H1 (cell line): ENCODE measurements around the gene ZNF860. TPM values are rescaled to one million over a fixed set of nuclear protein-coding genes. Genes with fewer than 3 reads are reported as not detected.

Source experiments
- CTCF ChIA-PET: fragments of 300-600 bp; sonication (Branson Sonifier 250); formaldehyde crosslinking; loops from one replicate; lab custom pipeline; 2021; ENCODE audit not compliant: partially characterized antibody; lab: Charles Lee
- POLR2A ChIA-PET: fragments of 300-600 bp; sonication (Branson Sonifier 250); formaldehyde crosslinking; loops from one replicate; lab custom pipeline; 2021; ENCODE audit warnings: inconsistent platforms; ENCODE audit not compliant: partially characterized antibody; lab: Charles Lee
- DNase-seq, 2 experiments: peaks; one replicate each; pipeline versions ENCODE4 v3.0.0 to v3.0.0-alpha.2; 2010 to 2022; ENCODE audit warnings: low spot score in 2 of 2, low read depth in 1 of 2, mixed read lengths in 1 of 2
- FAIRE-seq: peaks from 2 replicates; lab custom pipeline; 2011; peaks lifted over from hg19 to GRCh38; lab: Jason Lieb, UNC
- H2AFZ ChIP-seq: 2 replicates; pipeline ENCODE4 v1.8.1; 2012; ENCODE audit warnings: low read length, inconsistent platforms
- H2AK5ac ChIP-seq: 2 replicates; pipeline ENCODE4 v1.6.1; 2013; ENCODE audit warnings: low read depth, low read length
- H2BK120ac ChIP-seq: replicated peaks from 2 replicates; pipeline ENCODE3; 2013; ENCODE audit warnings: low read depth, low read length, inconsistent platforms
- H2BK12ac ChIP-seq: 2 replicates; pipeline ENCODE4 v1.6.1; 2013; ENCODE audit warnings: low read depth, low read length
- H2BK15ac ChIP-seq: 2 replicates; pipeline ENCODE4 v1.6.1; 2013; ENCODE audit warnings: low read length
- H2BK20ac ChIP-seq: 2 replicates; pipeline ENCODE4 v1.6.1; 2013; ENCODE audit warnings: low read length
- H2BK5ac ChIP-seq: 2 replicates; pipeline ENCODE4 v1.6.1; 2013; ENCODE audit warnings: low read depth, low read length
- H3K14ac ChIP-seq: 2 replicates; pipeline ENCODE4 v1.6.1; 2013; ENCODE audit warnings: inconsistent platforms; ENCODE audit not compliant: insufficient read length
- H3K18ac ChIP-seq: 2 replicates; pipeline ENCODE4 v1.6.1; 2013; ENCODE audit warnings: low read length; ENCODE audit errors: extremely low read depth
- H3K23ac ChIP-seq: 2 replicates; pipeline ENCODE4 v1.6.1; 2013; ENCODE audit warnings: inconsistent platforms; ENCODE audit not compliant: insufficient read length
- H3K23me2 ChIP-seq: 2 replicates; pipeline ENCODE4 v1.6.1; 2013; ENCODE audit warnings: low read depth, low read length
- H3K27ac ChIP-seq: 2 replicates; pipeline ENCODE4 v1.6.1; 2011; ENCODE audit warnings: low read depth, low read length, inconsistent platforms
- H3K27me3 ChIP-seq, 4 experiments: replicated peaks in 1 of 4; 1 replicate in 1 of 4; 2 replicates in 3 of 4; pipeline versions ENCODE4 v1.6.1 to v1.8.1; 2011 to 2013; ENCODE audit warnings: low read length in 3 of 4, mild to moderate bottlenecking in 3 of 4, inconsistent platforms in 2 of 4, mixed read lengths in 2 of 4, moderate library complexity in 1 of 4; ENCODE audit not compliant: control insufficient read depth in 3 of 4, insufficient read depth in 3 of 4; ENCODE audit errors: extremely low read depth in 1 of 4
- H3K36me3 ChIP-seq, 4 experiments: 2 replicates each; pipeline versions ENCODE4 v1.6.1 to v1.8.1; 2011 to 2013; ENCODE audit warnings: mild to moderate bottlenecking in 4 of 4, low read length in 3 of 4, moderate library complexity in 2 of 4, control low read depth in 1 of 4, inconsistent platforms in 1 of 4; ENCODE audit not compliant: insufficient read depth in 4 of 4, control insufficient read depth in 2 of 4
- H3K4ac ChIP-seq: replicated peaks from 2 replicates; pipeline ENCODE3; 2013; ENCODE audit warnings: low read length, low read depth, mixed read lengths, inconsistent platforms; ENCODE audit not compliant: insufficient read length
- H3K4me1 ChIP-seq, 4 experiments: replicated peaks in 1 of 4; 1 replicate in 1 of 4; 2 replicates in 3 of 4; pipeline versions ENCODE4 v1.6.1 to v1.8.1; 2011 to 2013; ENCODE audit warnings: low read length in 3 of 4, inconsistent platforms in 2 of 4, mixed read lengths in 1 of 4; ENCODE audit not compliant: insufficient read depth in 4 of 4, control insufficient read depth in 3 of 4
- H3K4me2 ChIP-seq, 2 experiments: 2 replicates each; pipeline versions ENCODE4 v1.6.1 to v1.8.1; 2011 to 2013; ENCODE audit warnings: low read depth in 2 of 2, low read length in 2 of 2, control low read depth in 1 of 2, inconsistent platforms in 1 of 2, mild to moderate bottlenecking in 1 of 2; ENCODE audit not compliant: insufficient read depth in 1 of 2
- H3K4me3 ChIP-seq, 4 experiments: fragments of 200-600, 300-600 bp in 1 of 4; sonication (generic), shearing (Covaris generic), sonication (Bioruptor Twin) in 1 of 4; 2 replicates each; pipeline versions ENCODE4 v1.5.1 to v1.8.1; 2011 to 2016; ENCODE audit warnings: low read length in 4 of 4, low read depth in 3 of 4, control low read depth in 2 of 4, inconsistent platforms in 2 of 4, mild to moderate bottlenecking in 2 of 4, mixed read lengths in 1 of 4, moderate library complexity in 1 of 4; ENCODE audit not compliant: insufficient read depth in 2 of 4; ENCODE audit errors: extremely low read depth in 1 of 4
- H3K56ac ChIP-seq: replicated peaks from 2 replicates; pipeline ENCODE3; 2013; ENCODE audit warnings: low read depth, mild to moderate bottlenecking, mixed read lengths, low read length, inconsistent platforms; ENCODE audit not compliant: insufficient read length
- H3K79me1 ChIP-seq: 2 replicates; pipeline ENCODE4 v1.6.1; 2013; ENCODE audit warnings: low read depth, low read length, control low read depth
- H3K79me2 ChIP-seq, 2 experiments: 2 replicates each; pipeline versions ENCODE4 v1.6.1 to v1.8.1; 2012 to 2013; ENCODE audit warnings: low read length in 2 of 2, mild to moderate bottlenecking in 2 of 2, inconsistent platforms in 1 of 2; ENCODE audit not compliant: insufficient read depth in 2 of 2, control insufficient read depth in 1 of 2
- H3K9ac ChIP-seq, 4 experiments: replicated peaks in 1 of 4; 1 replicate in 1 of 4; 2 replicates in 3 of 4; pipeline versions ENCODE4 v1.6.1 to v1.8.1; 2011 to 2013; ENCODE audit warnings: low read depth in 3 of 4, low read length in 3 of 4, control low read depth in 2 of 4, mild to moderate bottlenecking in 2 of 4, moderate library complexity in 2 of 4, inconsistent platforms in 1 of 4; ENCODE audit errors: extremely low read depth in 1 of 4
- H3K9me3 ChIP-seq, 2 experiments: 2 replicates each; pipeline versions ENCODE4 v1.6.1 to v1.8.1; 2012 to 2013; ENCODE audit warnings: mild to moderate bottlenecking in 2 of 2, moderate library complexity in 2 of 2, control low read depth in 1 of 2, inconsistent platforms in 1 of 2, low read depth in 1 of 2, low read length in 1 of 2, mixed read lengths in 1 of 2; ENCODE audit not compliant: insufficient read depth in 2 of 2
- H4K20me1 ChIP-seq, 2 experiments: replicated peaks in 1 of 2; 2 replicates each; pipeline versions ENCODE3 to v1.8.1; 2011 to 2013; ENCODE audit warnings: inconsistent platforms in 2 of 2, low read length in 2 of 2, mild to moderate bottlenecking in 1 of 2; ENCODE audit not compliant: insufficient read depth in 2 of 2, control insufficient read depth in 1 of 2
- H4K5ac ChIP-seq: 2 replicates; pipeline ENCODE4 v1.6.1; 2013; ENCODE audit warnings: low read length, low read depth, mixed read lengths, inconsistent platforms; ENCODE audit not compliant: insufficient read length
- H4K8ac ChIP-seq: 2 replicates; pipeline ENCODE4 v1.8.0; 2013; ENCODE audit warnings: mild to moderate bottlenecking, moderate library complexity, low read length, inconsistent platforms; ENCODE audit not compliant: insufficient read depth; ENCODE audit errors: extremely low read depth
- H4K91ac ChIP-seq: replicated peaks from 2 replicates; pipeline ENCODE3; 2013; ENCODE audit warnings: low read length, mixed read lengths, inconsistent platforms; ENCODE audit not compliant: insufficient read length
- ASH2L ChIP-seq: fragments of 200-600, 300-600 bp; sonication (generic); IDR thresholded peaks from one replicate; pipeline ENCODE4 v1.7.1; 2017; ENCODE audit warnings: low read length
- CEBPB ChIP-seq: IDR thresholded peaks from 2 replicates; pipeline ENCODE4 v1.6.1; 2012; ENCODE audit warnings: low read depth, low read length
- EGR1 ChIP-seq: IDR thresholded peaks from 2 replicates; pipeline ENCODE4 v1.6.1; 2011; ENCODE audit warnings: low read depth, low read length, borderline replicate concordance
- FOSL1 ChIP-seq: IDR thresholded peaks from 2 replicates; pipeline ENCODE4 v1.6.1; 2011; ENCODE audit warnings: mild to moderate bottlenecking, low read depth, low read length, moderate library complexity; ENCODE audit not compliant: insufficient read depth
- KDM1A ChIP-seq: fragments of 200-600, 300-600 bp; sonication (generic); IDR thresholded peaks from 2 replicates; pipeline ENCODE4 v1.7.1; 2016; ENCODE audit warnings: mild to moderate bottlenecking, low read length, borderline replicate concordance
- PHF8 ChIP-seq: fragments of 200-600 bp; sonication (generic); conservative IDR thresholded peaks from 2 replicates; pipeline ENCODE4 v1.7.1; 2012; ENCODE audit warnings: low read depth, mild to moderate bottlenecking, inconsistent platforms, low read length, moderate library complexity
- POLR2AphosphoS5 ChIP-seq: IDR thresholded peaks from 2 replicates; pipeline ENCODE4 v1.6.1; 2011; ENCODE audit warnings: low read depth, low read length
- whole genome bisulfite sequencing, 2 experiments: shearing (Covaris generic) in 1 of 2; methylation state at CpG; one replicate each; pipeline versions ENCODE4 v1.1.6 to v1.1.7; 2013 to 2015; ENCODE audit warnings: low lambda C conversion rate in 2 of 2, mixed read lengths in 2 of 2, inconsistent platforms in 1 of 2, low coverage in 1 of 2, missing lambda C conversion rate in 1 of 2; ENCODE audit not compliant: insufficient replicate concordance in 2 of 2, insufficient coverage in 1 of 2, insufficient read length in 1 of 2; ENCODE audit errors: extremely low coverage in 1 of 2, missing lambda C conversion rate in 1 of 2; 5-methylcytosine and 5-hydroxymethylcytosine counted together
- polyA plus RNA-seq, 7 experiments: library from polyadenylated mRNA; depleted of rRNA in 3 of 7; stranded (reverse) in 5 of 7; unstranded in 2 of 7; fragments of >200 nt in 5 of 7; fragments of 200-250 nt in 2 of 7; gene quantifications; 1 replicate in 5 of 7; 2 replicates in 1 of 7; 4 replicates in 1 of 7; pipeline versions ENCODE4 v1.2.1 to v1.2.3, GENCODE V29; 2011 to 2013; ENCODE audit warnings: missing spikeins in 2 of 7, mixed read lengths in 2 of 7
- total RNA-seq: library from RNA; stranded (reverse); fragmentation: NEBNext Ultra II Directional; extraction: Animal tissue kit (Norgen Biotek cat#: 25700); gene quantifications from 2 replicates; pipeline ENCODE4 v1.2.1, GENCODE V29; 2021
- TF ChIP-seq, protein P1 (sequence below): IDR thresholded peaks from 2 replicates; pipeline ENCODE4 v1.6.1; 2012; ENCODE audit warnings: inconsistent platforms
- TF ChIP-seq, protein P2 (sequence below), 3 experiments: IDR thresholded peaks; 1 replicate in 2 of 3; 2 replicates in 1 of 3; pipeline versions ENCODE4 v1.5.1 to v1.6.1; 2011; ENCODE audit warnings: low read length in 3 of 3, mild to moderate bottlenecking in 3 of 3, inconsistent platforms in 2 of 3, low read depth in 1 of 3, moderate library complexity in 1 of 3; ENCODE audit not compliant: insufficient read depth in 1 of 3; ENCODE audit errors: control extremely low read depth in 1 of 3
- TF ChIP-seq, protein P3 (sequence below): IDR thresholded peaks from 2 replicates; pipeline ENCODE4 v1.6.1; 2012; ENCODE audit warnings: low read length, inconsistent platforms

Gene ZNF860
- total and polyA plus RNA-seq, 2 of the 8 experiments (the other 6 are each of a cell fraction or from before 2014, with no cell fraction given), result 3.2 to 8.6 TPM

DNA sequence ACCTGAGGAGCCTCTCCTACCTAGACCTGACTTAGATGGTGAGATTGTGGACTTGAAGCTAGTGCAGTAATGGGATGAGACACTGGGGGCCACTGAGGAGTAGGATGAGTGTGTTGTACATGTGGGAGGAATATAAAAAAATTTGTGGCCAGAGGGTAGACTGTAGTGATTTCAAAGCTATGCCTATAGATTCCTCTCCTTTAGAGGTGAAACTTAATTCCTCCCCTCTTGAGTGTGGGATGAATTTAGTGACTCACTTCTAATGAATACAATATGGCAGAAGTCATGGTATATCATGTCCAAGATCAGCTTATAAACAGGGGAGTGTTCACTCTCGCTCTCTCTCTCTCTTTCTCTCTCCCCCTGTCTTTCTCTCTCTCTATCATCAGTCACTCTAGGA lies 6.7 kb downstream of the ZNF860 start:
- H3K23ac ChIP-seq, result no peak overlapping the region
- no peak overlapping the region for H2BK5ac ChIP-seq
- H3K9ac ChIP-seq, result no peak overlapping the region
- H2BK120ac ChIP-seq, result no peak overlapping the region
- H2AFZ ChIP-seq, result no peak overlapping the region
- H4K8ac ChIP-seq, result no peak overlapping the region
- no peak for FAIRE-seq
- no peaks in the 10 kb centered on the region for H3K79me1 ChIP-seq
- H3K79me2 ChIP-seq, result no peaks in the 10 kb centered on the region
- no peaks in the 10 kb centered on the region for H3K27me3 ChIP-seq
- no peak overlapping the region for H3K14ac ChIP-seq
- H3K36me3 ChIP-seq, result peaks cover 0 to 33% (median 6%) of the 10 kb centered on the region in 4 experiments; a peak in 6 of 8 replicates
- CTCF ChIA-PET, result interaction anchor here (0.6 to 1.1 kb wide), 3 partner anchors 93 to 166 kb away, joined by 3 to 5 read pairs (median 3); no protein-coding TSS in a partner anchor
- WGBS, 2 experiments, result 86% methylated on average over 1 of the region's 1 CpG; no CpG with 5 or more reads in 1 of the 2 experiments
- H3K23me2 ChIP-seq, result no peaks in the 10 kb centered on the region
- H4K5ac ChIP-seq, result no peak overlapping the region
- no peak overlapping the region for H3K27ac ChIP-seq
- no peak overlapping the region for H2BK12ac ChIP-seq
- H3K4me2 ChIP-seq, result no peak overlapping the region
- no peak overlapping the region for H2AK5ac ChIP-seq
- H2BK15ac ChIP-seq, result no peak overlapping the region
- DNase-seq, result no peak
- H3K18ac ChIP-seq, result no peak overlapping the region
- H2BK20ac ChIP-seq, result no peak overlapping the region
- no peak overlapping the region for H3K56ac ChIP-seq
- no peak overlapping the region for H3K4ac ChIP-seq
- no peaks in the 10 kb centered on the region for H4K20me1 ChIP-seq
- H3K9me3 ChIP-seq, result peaks cover 13 to 30% of the 10 kb centered on the region in 2 experiments; a peak in 3 of 4 replicates
- H3K4me1 ChIP-seq, result no peaks in the 10 kb centered on the region
- H4K91ac ChIP-seq, result no peak overlapping the region
- H3K4me3 ChIP-seq, result no peak overlapping the region
- POLR2A ChIA-PET, result no interaction called here
- TF ChIP-seq, protein P1, sequence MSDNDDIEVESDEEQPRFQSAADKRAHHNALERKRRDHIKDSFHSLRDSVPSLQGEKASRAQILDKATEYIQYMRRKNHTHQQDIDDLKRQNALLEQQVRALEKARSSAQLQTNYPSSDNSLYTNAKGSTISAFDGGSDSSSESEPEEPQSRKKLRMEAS, result no peak
- TF ChIP-seq CEBPB, result no peak
- TF ChIP-seq KDM1A, result no peak
- TF ChIP-seq, protein P2, sequence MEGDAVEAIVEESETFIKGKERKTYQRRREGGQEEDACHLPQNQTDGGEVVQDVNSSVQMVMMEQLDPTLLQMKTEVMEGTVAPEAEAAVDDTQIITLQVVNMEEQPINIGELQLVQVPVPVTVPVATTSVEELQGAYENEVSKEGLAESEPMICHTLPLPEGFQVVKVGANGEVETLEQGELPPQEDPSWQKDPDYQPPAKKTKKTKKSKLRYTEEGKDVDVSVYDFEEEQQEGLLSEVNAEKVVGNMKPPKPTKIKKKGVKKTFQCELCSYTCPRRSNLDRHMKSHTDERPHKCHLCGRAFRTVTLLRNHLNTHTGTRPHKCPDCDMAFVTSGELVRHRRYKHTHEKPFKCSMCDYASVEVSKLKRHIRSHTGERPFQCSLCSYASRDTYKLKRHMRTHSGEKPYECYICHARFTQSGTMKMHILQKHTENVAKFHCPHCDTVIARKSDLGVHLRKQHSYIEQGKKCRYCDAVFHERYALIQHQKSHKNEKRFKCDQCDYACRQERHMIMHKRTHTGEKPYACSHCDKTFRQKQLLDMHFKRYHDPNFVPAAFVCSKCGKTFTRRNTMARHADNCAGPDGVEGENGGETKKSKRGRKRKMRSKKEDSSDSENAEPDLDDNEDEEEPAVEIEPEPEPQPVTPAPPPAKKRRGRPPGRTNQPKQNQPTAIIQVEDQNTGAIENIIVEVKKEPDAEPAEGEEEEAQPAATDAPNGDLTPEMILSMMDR (IDR thresholded peaks at IDR 0.05; ENCODE audit: control extremely low read depth in 1 of 3, insufficient read depth in 1 of 3, low read depth in 1 of 3, low read length in 3 of 3), result no peak
- TF ChIP-seq, protein P3, sequence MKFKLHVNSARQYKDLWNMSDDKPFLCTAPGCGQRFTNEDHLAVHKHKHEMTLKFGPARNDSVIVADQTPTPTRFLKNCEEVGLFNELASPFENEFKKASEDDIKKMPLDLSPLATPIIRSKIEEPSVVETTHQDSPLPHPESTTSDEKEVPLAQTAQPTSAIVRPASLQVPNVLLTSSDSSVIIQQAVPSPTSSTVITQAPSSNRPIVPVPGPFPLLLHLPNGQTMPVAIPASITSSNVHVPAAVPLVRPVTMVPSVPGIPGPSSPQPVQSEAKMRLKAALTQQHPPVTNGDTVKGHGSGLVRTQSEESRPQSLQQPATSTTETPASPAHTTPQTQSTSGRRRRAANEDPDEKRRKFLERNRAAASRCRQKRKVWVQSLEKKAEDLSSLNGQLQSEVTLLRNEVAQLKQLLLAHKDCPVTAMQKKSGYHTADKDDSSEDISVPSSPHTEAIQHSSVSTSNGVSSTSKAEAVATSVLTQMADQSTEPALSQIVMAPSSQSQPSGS, result no peak
- TF ChIP-seq ASH2L, result no peak
- no peak for TF ChIP-seq POLR2AphosphoS5
- no peak for TF ChIP-seq EGR1
- TF ChIP-seq FOSL1, result no peak
- no peak for TF ChIP-seq PHF8
